Neural crest cell (in vitro differentiated cells): ENCODE results near the gene KIF25. TPM values are rescaled to one million over a fixed set of nuclear protein-coding genes. Genes with fewer than 3 reads are reported as not detected.

Experiments
- DNase-seq: peaks from one replicate; pipeline ENCODE4 v3.0.0; 2021; ENCODE audit warnings: low read depth, mixed read lengths, low spot score
- H3K27ac Mint-ChIP-seq: one replicate; pipeline ENCODE4 v1.8.0; 2021; ENCODE audit warnings: mild to moderate bottlenecking, mixed read lengths; ENCODE audit not compliant: unreplicated experiment
- H3K27me3 Mint-ChIP-seq: 2 replicates; pipeline ENCODE4 v1.8.0; 2021; ENCODE audit warnings: low read depth, mild to moderate bottlenecking, mixed read lengths
- H3K36me3 Mint-ChIP-seq: 2 replicates; pipeline ENCODE4 v1.8.0; 2021; ENCODE audit warnings: low read depth, mild to moderate bottlenecking, mixed read lengths
- H3K4me1 Mint-ChIP-seq: 2 replicates; pipeline ENCODE4 v1.8.0; 2021; ENCODE audit warnings: mixed read lengths
- H3K4me3 Mint-ChIP-seq: one replicate; pipeline ENCODE4 v1.8.0; 2021; ENCODE audit warnings: mild to moderate bottlenecking, mixed read lengths
- H3K9me3 Mint-ChIP-seq: 2 replicates; pipeline ENCODE4 v1.8.0; 2021; ENCODE audit warnings: mixed read lengths
- CTCF ChIP-seq: fragments of 200-600 bp; sonication (generic); conservative IDR thresholded peaks from 2 replicates; pipeline ENCODE4 v1.5.0; 2021; ENCODE audit warnings: antibody characterized with exemption, mild to moderate bottlenecking
- total RNA-seq: library from RNA; stranded (reverse); gene quantifications from 2 replicates; pipeline ENCODE4 v1.2.1, GENCODE V29; 2021

The KIF25 gene
- total RNA-seq, 1 donor from 2014 or later: 0.72 TPM

- no peaks in the 10 kb centered on the region for H3K36me3 Mint-ChIP-seq
- H3K9me3 Mint-ChIP-seq: no peaks in the 10 kb centered on the region
- H3K4me1 Mint-ChIP-seq: peaks cover 14% of the 10 kb centered on the region
- no peak for TF ChIP-seq CTCF
- no peaks in the 10 kb centered on the region for H3K27me3 Mint-ChIP-seq
- DNase-seq: no peak
- H3K27ac Mint-ChIP-seq: no peak overlapping the region
- no peak overlapping the region for H3K4me3 Mint-ChIP-seq
These were observed 93.2 kb downstream of the KIF25 start for GRCh38 chr6:168090706-168091105.

GRCh38 chr6:168091381-168092264, 94.2 kb downstream of the KIF25 start:
- no peaks in the 10 kb centered on the region for H3K9me3 Mint-ChIP-seq

GRCh38 chr6:168092541-168092940, 95.1 kb downstream of the KIF25 start:
- no peak overlapping the region for H3K27ac Mint-ChIP-seq
- no peak for TF ChIP-seq CTCF
- no peak for DNase-seq
- H3K27me3 Mint-ChIP-seq: no peaks in the 10 kb centered on the region
- no peaks in the 10 kb centered on the region for H3K36me3 Mint-ChIP-seq
- no peak overlapping the region for H3K4me3 Mint-ChIP-seq
- H3K9me3 Mint-ChIP-seq: no peaks in the 10 kb centered on the region
- H3K4me1 Mint-ChIP-seq: peaks cover 13% of the 10 kb centered on the region

More at GRCh38 chr6:168091381-168092264, 94.2 kb downstream of the KIF25 start:
- no peaks in the 10 kb centered on the region for H3K27me3 Mint-ChIP-seq
- DNase-seq: no peak
- no peak for TF ChIP-seq CTCF
- H3K36me3 Mint-ChIP-seq: no peaks in the 10 kb centered on the region
- H3K4me3 Mint-ChIP-seq: no peak overlapping the region
- H3K4me1 Mint-ChIP-seq: peaks cover 14% of the 10 kb centered on the region
- no peak overlapping the region for H3K27ac Mint-ChIP-seq

- H3K4me1 Mint-ChIP-seq: peaks cover 7% of the 10 kb centered on the region
These were observed 95.6 kb downstream of the KIF25 start for GRCh38 chr6:168093071-168093505.

GRCh38 chr6:168093634-168094033, 96.2 kb downstream of the KIF25 start:
- no peaks in the 10 kb centered on the region for H3K36me3 Mint-ChIP-seq
- peaks cover 2% of the 10 kb centered on the region for H3K4me1 Mint-ChIP-seq
- H3K9me3 Mint-ChIP-seq: no peaks in the 10 kb centered on the region
- DNase-seq: no peak
- TF ChIP-seq CTCF: no peak
- H3K27ac Mint-ChIP-seq: no peak overlapping the region
- H3K27me3 Mint-ChIP-seq: no peaks in the 10 kb centered on the region
- H3K4me3 Mint-ChIP-seq: no peak overlapping the region

More at GRCh38 chr6:168093071-168093505, 95.6 kb downstream of the KIF25 start:
- no peak overlapping the region for H3K27ac Mint-ChIP-seq
- no peak overlapping the region for H3K4me3 Mint-ChIP-seq
- no peak for TF ChIP-seq CTCF
- H3K27me3 Mint-ChIP-seq: no peaks in the 10 kb centered on the region
- no peak for DNase-seq
- H3K9me3 Mint-ChIP-seq: no peaks in the 10 kb centered on the region
- H3K36me3 Mint-ChIP-seq: no peaks in the 10 kb centered on the region

Other genes starting within 250 kb of the KIF25 start
- 142 and 143 TPM in 2 replicates for gene AFDN, start 170.8 kb upstream of the KIF25 start, total RNA-seq
- gene FRMD1, start 81.5 kb downstream of the KIF25 start, total RNA-seq: not detected in 2 replicates